Inflammatory macrophage (primary cell): ENCODE measurements around the gene RGS7BP.

Experiments
- DNase-seq, 2 donors: peaks; one replicate each; pipeline ENCODE4 v3.0.0-alpha.2; 2020 to 2022

The RGS7BP gene

GRCh38 chr5:64566310-64566916 lies 60.6 kb downstream of the RGS7BP start:
- no peak for DNase-seq

- DNase-seq, result no peak
Measured at GRCh38 chr5:64569858-64570257, 64.0 kb downstream of the RGS7BP start.

- no peak for DNase-seq
Measured at GRCh38 chr5:64570395-64570996, 64.7 kb downstream of the RGS7BP start.

DNA sequence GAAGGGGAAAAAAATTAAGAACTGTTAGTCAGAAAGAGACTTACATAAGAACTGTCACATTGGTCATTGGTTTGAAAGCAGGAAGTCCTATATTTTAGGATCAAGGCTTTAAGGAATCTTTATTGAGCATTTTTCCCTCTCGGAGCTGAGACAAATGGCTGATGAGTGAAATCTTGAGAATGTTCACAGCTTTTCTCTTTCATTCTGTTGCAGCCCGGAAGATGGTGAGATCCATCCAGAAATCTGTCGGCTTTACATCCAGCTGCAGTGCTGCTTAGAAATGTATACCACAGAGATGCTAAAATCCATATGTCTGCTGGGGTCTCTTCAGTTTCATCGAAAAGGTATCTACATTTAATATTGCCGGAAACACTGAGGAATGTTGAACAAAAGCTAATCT lies 69.7 kb downstream of the RGS7BP start:
- DNase-seq, result no peak

GRCh38 chr5:64576250-64576649 lies 70.4 kb downstream of the RGS7BP start:
- no peak for DNase-seq

- DNase-seq, result no peak
Measured at GRCh38 chr5:64585646-64586045, 79.8 kb downstream of the RGS7BP start.

GRCh38 chr5:64587370-64587769 lies 81.6 kb downstream of the RGS7BP start:
- no peak for DNase-seq

- no peak for DNase-seq
Measured at GRCh38 chr5:64592730-64593341, 87.0 kb downstream of the RGS7BP start.

- DNase-seq, result no peak
Measured at GRCh38 chr5:64594025-64594424, 88.2 kb downstream of the RGS7BP start.

- DNase-seq, result no peak
Measured at GRCh38 chr5:64594601-64595000, 88.8 kb downstream of the RGS7BP start.

GRCh38 chr5:64595031-64595855 lies 89.4 kb downstream of the RGS7BP start:
- no peak for DNase-seq

GRCh38 chr5:64599226-64599625 lies 93.4 kb downstream of the RGS7BP start:
- DNase-seq, result no peak

DNA sequence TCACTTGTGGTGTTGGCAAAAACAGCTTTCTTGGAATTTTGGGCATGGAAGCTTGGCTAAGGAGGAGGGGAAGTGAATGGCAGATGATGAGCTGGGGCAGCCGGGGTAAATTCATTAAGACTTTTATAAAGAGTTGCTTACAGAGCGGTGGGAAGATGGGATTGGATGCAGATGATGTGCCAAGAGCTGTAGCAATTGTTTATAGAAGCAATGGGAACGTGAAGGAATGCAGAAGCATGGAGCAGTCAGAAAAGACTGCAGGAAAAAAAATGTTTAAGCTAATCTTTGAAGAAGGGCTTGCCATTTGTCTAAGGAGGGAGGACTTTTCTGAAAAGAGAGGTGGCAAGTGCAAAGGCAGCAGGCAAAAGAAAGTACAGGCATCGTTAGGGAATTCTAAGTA lies 97.9 kb downstream of the RGS7BP start:
- no peak for DNase-seq

- no peak for DNase-seq
Measured at GRCh38 chr5:64606926-64607325, 101.1 kb downstream of the RGS7BP start.

DNA sequence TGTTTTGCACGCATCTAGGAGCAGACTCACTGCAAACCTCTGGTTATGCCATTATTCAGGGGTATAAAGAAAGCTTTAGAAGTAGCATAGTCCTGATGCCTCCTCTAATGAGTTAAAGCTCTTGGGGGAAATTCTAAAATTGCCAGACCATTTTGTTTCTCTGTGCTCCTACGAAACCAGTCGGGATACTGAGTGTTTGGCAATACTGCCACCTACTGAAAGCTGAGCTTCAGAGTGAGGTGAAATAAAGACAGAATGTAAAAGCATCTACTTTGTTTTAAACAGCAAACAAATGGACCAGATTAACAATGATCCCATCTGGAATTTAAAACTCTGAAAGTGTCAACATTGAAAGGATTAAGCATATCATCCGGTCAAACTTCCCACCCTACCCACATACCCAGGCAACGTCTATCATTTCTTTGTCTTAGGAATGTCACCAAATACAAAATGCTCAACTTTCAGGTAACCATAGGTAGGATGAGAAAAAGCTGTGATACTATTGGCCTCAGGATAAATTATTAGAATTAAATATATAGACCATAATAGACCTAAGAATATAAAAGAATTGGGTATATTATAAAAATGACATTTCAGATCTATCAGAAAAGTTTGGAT lies 106.6 kb downstream of the RGS7BP start:
- DNase-seq, result peak; percentile 6 to 18

GRCh38 chr5:64615895-64616294 lies 110.1 kb downstream of the RGS7BP start:
- DNase-seq, result no peak

DNA sequence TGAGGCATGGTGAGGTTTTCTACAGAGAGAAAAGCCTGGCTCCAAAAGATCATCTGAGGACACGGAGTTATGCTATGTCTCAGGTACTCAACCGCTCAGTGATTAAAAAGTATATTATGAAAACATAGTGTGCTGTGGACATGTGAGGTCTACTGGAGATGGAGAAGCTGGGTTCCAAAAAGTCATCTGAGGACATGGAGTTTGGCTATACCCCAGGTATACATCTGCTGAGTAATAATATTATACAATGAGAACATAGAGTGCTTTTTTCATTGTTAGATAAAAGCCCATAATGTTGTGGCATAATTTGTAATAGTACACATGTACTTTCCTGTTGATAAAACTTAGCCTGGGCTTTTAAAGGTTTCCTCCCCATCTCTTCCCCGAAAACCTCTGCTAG lies 113.8 kb downstream of the RGS7BP start:
- DNase-seq, result no peak

DNA sequence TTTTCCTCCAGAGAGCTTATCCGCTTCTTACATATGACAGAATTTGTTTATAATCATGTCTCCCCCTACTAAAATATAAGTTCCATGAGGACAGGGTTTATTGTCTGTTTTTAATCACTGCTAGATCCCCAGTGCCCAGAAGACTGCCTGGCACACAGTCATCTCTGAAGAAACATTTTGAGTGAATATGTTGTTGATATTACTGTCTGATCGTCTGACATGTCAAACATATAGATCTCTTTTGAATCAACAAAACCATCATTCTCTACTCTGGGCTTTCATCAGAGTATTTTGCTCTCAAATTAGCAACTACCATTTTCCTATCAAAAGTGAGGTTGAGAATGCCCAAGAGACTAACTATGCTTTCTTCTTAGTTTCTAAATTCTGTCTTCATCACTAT lies 117.2 kb downstream of the RGS7BP start:
- DNase-seq, result no peak

DNA sequence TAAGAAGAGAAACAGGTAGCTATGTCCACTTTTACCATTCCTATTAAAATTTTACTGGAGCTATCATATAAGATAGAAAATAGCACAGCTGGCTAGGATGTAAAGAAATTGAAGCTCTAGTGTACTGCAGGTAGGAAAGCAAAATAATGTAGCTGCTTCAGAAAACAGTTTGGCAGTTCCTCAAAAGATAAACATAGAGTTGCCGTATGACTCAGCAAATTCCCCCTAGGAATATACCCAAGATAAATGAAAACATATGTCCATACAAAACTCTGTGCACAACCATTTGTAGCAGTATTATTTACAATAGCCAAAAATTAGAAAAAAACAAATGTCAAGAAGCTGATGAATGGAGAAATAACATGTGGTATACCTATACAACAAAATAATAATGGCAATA lies 119.9 kb downstream of the RGS7BP start:
- no peak for DNase-seq

GRCh38 chr5:64628901-64629300 lies 123.1 kb downstream of the RGS7BP start:
- DNase-seq, result no peak

DNA sequence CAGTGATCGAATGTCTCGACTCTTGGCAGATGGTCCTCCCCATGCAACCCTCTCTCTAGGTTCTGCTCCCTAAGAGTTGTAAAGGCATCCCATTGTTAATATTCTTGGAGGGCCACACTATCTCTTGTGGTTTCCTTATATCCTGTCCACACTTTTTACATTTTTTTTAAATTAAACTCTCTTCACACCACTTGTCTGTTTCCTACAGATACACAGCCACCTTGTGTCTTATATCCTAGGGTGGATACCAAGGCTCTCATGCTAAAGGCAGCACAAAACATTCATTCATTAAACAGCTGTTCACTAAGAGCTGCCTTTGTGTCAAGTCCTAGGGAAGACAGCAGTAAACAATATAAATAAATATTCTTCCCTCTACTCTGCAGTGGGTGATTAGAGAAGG lies 124.0 kb downstream of the RGS7BP start:
- no peak for DNase-seq

DNA sequence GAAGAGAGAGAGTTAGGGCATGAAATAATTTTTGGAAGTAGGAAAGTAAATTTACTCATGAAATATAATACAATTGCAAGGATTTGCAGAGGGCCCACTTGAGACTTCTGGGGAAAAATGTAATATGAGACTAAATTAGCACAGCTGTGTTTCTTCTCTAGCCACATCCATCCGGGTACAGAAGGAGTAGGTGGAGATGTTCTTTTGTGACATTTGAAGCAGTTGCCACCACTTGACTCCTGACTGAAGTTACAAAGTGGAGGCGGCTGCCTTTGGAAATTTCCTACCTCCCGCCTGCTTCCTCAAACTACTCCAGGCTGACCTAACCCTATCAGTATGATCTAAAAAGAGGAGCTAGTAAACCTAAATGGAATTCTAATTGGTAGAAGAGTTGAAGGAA lies 126.4 kb downstream of the RGS7BP start:
- DNase-seq, result peak; percentile 13 to 46
